HK-2 (cell line): ENCODE results near the gene USP24.
"Not testable (repeated sequence)": the region's sequence is repeated elsewhere in the genome, so short reads cannot be mapped to it uniquely, and the experiment has no call there.

Experiments used
- DNase-seq: peaks from one replicate; pipeline ENCODE4 v3.0.0-alpha.2; 2018; ENCODE audit not compliant: unreplicated experiment

USP24 gene

DNA sequence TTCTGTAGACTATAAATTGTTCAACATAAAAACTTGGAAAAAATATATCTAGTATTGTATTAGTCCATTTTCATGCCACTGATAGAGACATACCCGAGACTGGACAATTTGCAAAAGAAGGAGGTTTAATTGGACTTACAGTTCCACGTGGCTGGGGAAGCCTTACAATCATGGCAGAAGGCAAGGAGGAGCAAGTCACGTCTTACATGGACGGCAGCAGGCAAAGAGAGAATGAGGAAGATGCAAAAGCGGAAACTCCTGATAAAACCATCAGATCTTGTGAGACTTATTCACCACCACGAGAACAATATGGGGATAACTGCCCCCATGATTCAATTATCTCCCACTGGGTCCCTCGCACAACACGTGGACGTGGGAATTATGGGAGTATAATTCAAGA lies 15.4 kb downstream of the USP24 start:
- DNase-seq: not testable (repeated sequence)

DNA sequence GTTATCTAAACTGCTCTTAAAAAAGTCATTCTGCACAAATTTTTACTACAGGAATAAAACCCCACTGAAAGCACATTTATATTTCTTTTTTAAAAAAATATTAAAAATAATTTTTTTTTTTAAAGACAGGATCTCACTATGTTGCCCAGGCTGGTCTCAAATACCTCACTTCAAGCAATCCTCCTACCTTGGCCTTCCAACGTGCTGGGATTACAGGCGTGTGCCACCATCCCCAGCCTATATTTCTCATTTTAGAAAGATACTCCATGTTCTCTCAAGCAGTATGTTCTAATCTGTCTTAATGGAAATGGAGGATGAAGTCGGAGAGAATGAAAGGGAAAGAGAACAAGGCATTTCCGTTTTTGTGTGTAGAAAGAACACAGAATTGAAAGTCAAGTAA lies 17.1 kb downstream of the USP24 start:
- DNase-seq: no peak

DNA sequence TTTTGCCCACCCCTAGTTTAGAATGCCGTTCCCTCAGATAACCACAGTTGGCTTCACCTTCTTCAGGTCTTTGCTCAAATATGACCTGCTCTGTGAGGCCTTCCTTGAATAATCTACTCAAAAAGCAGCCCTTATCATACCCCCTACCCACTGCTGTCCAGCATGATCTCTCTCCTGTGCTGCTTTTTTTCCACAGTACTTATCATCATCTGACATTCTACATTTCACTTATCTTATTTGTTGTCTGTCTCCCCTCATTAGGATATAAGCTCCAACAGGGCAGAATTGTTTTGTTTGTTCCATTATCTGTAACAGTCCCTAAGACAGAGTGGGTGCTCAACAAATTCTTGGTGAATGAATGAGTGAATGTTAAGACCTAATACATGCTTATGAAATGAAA lies 18.1 kb downstream of the USP24 start:
- no peak for DNase-seq

DNA sequence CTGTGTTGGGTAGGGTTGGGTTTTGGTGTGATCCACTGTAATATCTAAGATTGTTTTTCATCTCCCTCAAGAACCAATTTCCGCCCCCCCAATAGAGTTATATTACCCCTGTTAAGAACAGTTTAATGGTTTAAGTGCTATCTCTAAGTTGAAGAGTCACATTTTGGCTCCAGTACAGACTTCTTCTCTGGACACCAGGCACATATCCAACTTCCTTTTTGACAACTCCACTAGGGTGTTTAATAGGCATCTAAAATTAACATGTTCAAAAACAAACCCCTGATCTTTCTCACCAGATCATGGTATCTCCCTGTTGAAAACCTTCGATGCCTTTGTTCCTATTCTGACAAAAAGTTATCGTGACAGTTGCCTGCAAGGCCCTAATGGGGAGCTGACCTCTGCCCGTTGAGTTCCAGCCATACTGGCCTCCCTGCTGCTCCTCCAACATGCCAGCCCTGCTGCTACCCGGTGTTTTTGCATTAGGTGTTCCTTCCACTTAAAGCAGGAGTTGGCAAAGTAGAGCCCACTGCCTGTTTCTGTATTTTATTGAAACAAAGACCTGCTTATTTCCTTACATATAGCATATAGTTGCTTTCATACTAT lies 18.6 kb downstream of the USP24 start:
- no peak for DNase-seq

DNA sequence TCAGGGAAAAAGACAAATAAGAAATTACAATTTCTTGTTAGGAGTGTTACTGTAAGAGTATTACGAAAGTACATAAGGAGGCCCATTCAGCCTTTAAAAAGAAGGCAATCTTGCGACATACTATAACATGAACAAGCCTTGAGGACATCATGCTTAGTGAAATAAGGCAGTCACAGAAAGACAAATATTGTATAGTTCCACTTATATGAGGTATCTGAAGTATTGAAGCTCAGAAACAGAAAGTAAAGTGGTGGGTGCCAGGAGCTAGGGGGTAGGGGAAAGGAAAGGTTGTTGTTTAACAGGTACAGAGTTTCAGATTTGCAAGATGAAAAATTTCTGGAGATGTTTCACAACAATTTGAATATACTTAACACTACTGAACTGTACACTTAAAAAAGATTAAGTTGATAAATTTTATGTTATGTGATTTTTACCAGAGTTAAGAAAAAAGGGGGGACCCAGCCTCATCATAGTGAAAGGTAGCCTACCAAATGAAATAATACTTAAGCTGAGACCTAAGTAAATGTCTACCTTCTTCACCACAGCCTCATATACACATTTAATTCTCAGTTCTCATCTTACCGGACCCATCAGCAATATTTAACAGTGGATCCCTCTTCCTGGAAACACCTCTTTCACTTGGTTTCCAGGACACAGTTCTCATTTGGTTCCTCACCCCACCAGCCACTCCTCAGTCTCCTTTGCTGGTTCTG lies 19.5 kb downstream of the USP24 start:
- no peak for DNase-seq

DNA sequence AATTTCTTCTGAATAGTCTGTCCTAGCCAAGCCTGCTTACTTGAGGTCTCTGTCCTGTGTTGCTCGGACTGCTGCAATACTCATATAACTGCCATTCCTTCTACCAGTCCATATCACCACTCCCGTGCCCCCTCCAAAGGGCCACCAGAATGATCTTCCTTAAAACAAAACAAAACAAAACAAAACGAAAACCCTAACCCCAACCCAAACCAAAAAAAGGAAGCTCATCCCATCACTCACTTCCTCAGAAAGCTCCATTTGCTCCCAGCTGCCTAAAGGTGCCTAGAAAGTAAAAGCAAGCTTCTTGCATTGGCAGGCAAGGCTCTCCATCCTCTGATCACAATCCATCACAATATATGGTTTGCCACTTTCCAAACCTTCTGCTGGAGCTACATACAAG lies 20.3 kb downstream of the USP24 start:
- no peak for DNase-seq

DNA sequence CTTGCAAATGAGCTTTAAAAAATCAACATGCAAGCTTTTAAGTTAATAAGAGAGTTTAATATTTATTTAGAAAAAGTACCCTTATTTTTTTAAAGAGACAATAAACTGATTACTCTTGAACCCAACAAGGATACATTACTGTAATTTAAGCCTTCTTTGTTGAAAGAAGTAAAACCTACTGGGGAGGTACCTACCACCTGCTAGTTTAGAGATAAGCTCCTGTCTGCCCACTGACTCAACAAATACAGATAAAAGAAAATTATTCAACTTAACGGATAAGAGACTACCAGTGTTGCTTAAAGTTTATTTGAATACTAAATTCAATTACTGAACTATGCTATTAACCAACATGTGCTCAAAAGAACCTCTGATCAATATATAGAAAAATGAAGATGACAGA lies 23.1 kb downstream of the USP24 start:
- no peak for DNase-seq

DNA sequence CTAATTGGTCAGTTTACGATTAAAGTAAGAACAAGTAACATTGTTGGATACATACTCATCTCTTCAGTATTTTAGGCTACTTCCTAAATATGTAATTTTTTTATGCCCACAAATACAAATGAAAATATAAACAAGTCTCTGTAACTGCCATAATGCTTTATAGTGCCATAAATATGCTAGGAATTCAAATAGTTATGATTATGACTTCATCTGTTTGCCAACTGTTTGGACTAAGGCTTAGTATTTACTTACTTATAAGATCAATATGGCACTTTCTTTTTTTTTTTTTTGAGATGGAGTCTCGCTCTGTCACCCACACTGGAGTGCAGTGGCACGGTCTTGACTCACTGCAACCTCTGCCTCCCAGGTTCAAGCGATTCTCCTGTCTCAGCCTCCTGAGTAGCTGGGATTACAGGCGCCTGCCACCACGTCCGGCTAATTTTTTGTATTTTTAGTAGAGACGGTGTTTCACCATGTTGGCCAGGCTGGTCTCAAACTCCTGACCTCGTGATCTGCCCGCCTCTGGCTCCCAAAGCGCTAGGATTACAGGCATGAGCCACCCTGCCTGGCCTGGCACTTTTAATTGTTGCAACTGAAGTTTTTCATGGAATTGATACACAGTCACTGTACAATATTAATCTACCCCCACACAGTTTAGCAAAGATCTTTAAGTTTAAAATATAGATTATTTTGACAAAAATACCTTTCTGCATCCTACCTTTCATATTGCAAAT lies 23.8 kb downstream of the USP24 start:
- not testable (repeated sequence) for DNase-seq

DNA sequence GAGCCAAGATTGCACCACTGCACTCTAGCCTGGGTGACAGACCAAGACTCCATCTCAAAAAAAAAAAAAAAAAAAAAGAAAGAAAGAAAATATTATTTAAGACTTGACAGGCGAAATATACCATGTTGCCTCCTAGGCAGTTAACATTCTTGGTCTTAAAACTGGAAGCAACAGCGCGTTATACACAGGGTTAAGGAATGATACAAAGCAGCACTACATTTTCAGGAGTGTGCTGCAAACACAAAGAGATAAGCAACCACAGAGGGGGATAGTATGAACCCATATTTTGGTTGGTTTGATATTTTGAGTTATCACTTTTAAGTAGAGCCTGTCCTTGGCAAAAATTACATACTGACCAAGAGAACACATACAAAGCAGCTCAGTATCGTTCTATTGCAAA lies 25.1 kb downstream of the USP24 start:
- no peak for DNase-seq

DNA sequence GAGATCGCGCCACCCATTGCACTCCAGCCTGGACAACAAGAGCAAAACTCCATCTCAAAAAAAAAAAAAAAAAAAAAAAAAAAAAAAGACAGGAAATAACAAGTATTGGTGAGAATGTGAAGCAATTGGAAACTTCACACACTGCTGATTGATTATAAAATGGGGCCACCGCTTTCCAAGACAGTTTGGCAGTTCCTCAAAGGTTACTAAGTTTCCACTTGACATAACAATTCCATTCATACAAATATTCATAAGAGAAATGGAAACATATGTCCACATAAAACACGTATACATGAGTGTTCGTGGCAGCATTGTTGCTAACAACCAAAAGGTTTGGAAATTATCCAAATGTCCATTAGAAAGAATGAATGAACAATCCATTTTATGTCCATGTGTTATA lies 26.3 kb downstream of the USP24 start:
- no peak for DNase-seq

DNA sequence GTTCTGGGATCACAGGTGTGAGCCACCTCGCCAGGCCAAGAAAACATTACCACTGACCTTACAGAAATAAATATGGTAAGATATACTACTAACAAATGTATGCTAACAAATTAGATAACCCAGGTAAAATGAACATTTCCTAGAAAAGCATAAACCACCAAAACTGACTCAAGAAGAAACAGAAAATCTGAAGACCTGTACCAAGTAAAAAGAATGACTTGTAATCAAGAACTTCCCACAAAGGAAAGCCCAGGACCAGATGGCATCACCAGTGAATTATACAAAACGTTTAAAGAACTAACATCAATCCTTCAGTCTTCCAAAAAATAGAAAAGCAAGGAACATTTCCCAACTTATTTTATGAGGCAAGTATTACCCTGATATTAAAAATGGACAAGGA lies 29.3 kb downstream of the USP24 start:
- DNase-seq: no peak

DNA sequence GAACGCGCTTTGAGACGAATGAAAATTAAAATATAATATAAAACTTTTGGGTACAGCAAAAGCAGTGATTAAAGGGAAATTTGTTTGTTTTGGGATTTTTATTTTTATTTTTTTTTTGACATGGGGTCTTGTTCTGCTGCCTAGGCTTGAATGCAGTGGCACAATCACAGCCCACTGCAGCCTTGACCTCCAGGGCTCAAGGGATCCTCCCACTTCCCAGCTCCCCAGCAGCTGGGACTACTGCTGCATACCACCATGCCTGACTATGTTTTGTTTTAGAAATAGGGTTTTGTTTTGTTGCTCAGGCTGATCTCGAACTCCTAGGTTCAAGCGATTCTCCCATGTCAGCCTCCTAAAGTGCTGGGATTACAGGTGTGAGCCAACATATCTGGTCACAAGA lies 30.3 kb downstream of the USP24 start:
- DNase-seq: no peak

DNA sequence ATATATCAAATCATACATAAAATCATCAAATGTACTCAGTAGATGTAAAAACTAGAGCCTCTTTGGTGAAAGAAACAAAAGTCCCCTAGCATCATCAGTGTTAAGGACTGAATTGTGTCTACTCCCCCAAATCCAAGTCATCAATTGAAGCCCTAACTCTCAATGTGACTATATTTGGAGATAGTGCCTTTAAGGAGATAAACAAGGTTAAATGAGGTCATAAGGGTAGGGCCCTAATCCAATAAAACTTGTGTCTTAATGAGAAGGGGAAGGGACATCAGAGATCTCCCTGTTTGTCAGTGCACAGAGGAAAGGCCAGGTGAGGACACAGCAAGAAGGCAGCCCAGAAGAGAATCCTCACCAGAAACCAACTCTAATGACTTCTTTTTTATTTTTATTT lies 33.5 kb downstream of the USP24 start:
- DNase-seq: no peak

DNA sequence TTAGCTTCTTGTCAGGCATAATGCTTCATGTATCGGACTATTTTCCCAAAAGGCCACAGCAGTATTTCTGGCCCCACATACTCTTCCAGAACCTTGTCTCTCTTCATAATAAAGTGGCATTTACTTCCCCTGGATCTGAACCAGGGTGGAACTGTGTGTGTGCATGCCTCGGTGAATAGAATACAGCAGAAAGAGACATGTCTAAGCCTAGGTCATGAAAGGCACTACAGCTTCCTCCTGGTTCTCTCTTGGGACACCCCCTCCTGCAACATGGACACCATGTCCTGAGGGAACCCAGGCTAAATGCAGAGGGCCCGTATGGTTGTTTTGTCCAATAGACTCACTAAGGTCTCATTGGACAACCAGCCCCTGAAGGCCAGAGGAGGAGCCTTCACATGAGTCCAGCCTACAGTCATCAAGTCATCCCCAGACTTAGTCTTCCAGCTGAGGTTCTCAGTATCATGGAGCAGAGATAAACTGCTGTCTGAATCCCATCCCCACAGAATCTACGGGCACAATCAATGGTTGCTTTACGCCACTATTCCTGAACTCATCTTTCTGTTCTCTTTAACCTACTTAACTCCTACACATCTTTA lies 35.0 kb downstream of the USP24 start:
- DNase-seq: no peak

DNA sequence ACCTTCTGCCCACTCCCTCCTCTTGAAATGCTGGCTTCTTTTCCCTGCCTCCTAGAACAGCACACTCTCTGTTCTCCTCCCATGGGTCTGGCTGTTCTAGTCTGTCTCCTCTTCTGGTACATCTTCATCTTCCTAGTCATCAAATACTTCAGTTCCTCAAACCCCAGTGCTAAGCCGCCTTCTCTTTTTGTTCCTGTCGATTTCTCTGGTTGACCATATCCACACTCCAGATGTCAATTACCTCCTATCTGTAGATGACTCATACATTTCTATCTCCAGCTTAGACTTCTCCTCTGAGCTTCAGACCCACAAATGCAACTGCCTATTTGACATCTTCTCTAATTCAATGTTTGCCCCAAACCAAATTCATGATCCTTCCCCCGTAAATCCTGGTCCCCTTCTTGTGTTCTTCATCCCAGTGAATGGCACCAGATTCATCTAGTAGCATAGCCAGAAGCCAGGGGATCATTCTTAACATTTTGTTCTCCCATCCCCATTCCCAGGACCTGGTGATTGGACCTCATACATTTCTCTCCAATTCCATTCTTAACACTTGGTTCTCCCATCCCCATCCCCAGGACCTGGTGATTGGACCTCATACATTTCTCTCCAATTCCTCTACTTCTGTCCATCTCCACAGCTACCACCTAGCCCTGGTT lies 35.9 kb downstream of the USP24 start:
- DNase-seq: no peak

DNA sequence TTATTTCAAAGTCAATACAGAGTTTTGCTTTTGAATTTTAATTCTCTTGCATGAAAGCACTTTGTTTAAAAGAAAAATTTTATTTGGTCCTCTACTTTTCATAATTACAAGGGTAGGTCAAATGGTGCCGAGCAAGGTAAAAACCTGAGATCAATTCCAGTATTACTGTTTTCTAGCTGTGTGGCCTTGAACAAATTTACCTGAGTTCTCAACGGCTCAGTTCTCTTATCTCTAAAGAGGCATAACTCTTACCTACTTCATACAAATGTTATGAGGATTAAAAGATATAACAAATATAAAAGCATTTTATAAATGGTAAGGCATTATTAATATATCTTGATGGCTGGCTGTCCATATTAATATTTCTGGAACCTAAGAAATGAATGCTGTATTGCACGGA lies 42.5 kb downstream of the USP24 start:
- no peak for DNase-seq

DNA sequence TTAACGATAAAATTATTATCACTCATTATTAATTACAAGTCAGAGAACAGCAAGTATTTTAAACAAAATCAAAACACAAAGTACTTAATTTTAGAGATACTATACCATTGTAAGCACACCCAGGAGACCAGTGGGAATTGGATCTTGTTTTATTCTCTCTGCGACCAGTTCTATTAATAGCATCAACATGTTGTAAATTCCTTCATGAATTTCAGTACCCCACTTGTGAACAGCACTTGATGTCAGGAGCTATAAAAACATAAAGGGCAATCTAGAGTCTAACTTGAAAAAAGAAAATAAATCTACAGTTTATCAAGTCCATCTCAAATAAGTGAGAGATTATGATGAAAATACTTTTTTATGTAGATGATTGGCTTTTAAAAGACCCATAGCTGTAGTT lies 42.9 kb downstream of the USP24 start:
- DNase-seq: no peak

DNA sequence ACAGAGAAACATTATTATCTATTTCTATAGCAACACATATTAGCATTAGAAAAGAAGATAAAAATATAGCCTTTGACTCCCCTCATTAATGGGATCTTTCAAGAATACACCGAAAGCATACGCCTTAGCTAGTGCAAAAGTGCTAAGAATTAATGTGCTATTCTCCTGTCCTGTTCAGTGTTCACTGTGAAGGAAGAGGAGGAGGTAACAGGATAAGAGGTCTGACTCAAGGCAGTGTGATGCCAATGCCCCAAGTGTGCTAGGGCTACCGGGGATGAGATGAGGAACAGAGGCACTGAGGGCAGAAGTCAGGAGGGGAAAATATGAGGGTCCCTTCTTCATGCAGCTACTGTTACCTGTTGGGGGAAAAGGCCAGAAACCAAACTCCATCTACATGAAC lies 43.5 kb downstream of the USP24 start:
- no peak for DNase-seq

DNA sequence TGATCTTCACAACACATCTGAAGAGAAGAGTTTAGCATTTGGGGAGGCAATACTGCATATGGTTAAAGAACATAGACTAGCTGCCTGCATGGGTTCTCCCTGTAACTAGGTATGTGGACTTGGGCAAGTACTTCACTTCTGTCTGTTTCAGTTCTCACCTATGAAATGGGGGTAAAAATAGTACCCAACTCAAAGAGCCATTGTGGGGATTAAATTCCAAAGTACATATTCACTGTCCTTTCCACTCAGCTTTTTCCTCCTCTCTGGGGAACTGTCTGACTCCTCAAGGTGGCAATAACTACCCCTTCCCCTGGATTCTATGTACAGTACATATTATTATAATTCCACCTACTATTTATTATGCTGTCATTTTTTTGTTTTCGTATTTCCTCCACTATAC lies 44.7 kb downstream of the USP24 start:
- no peak for DNase-seq

DNA sequence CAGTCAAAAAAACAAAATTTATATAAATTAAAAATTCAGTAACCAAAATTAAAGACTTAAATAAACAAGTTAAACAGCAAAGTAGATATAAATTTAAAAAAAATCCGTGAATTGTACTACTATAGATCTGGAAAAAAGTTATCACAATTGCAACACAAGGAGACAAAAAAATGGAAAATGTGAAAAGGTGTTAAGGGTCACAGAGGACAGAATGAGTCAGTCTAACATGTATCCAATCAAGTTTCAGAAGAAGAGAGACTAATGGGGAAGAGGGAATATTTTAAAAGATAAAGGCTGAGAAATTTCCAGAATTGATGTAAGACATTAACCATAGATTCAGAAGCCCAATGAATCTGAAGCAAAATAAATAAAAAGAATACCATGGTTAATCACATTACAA lies 46.0 kb downstream of the USP24 start:
- no peak for DNase-seq

DNA sequence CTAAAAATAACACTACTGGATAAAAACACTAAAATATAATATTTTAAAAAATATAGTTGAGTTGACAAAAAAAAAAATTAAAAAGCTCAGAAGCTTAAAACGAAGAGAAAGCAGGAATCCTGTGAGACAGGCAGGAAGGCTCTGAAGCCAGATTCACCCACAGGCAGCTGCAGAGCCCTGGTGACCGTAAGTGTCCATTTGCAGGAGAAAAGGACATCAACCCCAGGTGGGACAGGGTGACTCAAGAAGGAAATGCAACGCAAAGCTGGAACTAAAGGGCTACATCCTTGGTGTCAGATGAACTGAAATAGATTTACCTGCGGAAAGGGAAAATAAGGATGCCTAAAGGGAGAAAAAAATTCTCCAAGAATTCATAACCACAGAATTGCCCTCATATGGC lies 46.8 kb downstream of the USP24 start:
- no peak for DNase-seq

DNA sequence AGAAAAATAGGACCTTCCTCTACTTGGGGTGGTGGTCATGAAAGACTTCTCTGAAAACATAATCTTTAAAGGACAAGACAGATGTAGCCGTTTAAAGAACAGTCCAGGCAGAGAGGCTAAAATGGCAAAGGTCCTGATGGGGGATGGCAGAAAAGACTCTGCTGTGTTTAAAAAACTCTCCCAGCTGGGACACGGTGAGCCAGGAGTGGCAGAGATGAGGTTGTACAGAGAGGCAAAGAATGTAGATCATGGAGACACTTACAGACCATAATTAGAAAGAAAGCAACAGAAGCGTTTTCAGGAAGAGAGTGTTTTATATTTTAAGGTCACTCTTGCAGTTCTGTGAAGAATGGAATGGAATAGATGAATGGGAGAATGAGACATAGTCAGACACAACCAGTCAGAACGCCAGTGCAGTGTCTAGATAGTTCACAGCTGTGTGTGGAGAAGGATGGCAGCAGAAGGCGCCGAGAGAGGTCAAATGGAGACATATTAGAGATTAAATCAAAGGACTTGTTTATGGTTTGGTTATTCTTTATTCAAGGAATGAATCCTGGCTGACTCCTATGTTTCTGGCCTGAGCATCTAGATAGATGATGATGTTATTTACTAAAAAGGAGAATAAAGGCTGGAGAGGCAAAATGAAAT lies 47.8 kb downstream of the USP24 start:
- DNase-seq: no peak
